Ishikawa (cell line): ENCODE measurements around the gene TCN2.

ENCODE experiments used
- CREB1 ChIP-seq: IDR thresholded peaks from 2 replicates; pipeline ENCODE4 v1.6.1; 2012; ENCODE audit warnings: low read depth
- FOXM1 ChIP-seq: IDR thresholded peaks from 2 replicates; pipeline ENCODE4 v1.6.1; 2012; ENCODE audit warnings: low read depth, borderline replicate concordance
- MAX ChIP-seq: IDR thresholded peaks from 2 replicates; pipeline ENCODE4 v1.6.1; 2012
- RAD21 ChIP-seq: IDR thresholded peaks from 2 replicates; pipeline ENCODE4 v1.6.1; 2012; ENCODE audit warnings: low read depth
- REST ChIP-seq: IDR thresholded peaks from 2 replicates; pipeline ENCODE4 v1.6.1; 2012; ENCODE audit warnings: low read depth, mild to moderate bottlenecking
- TAF1 ChIP-seq: IDR thresholded peaks from 2 replicates; pipeline ENCODE4 v1.6.1; 2012; ENCODE audit warnings: low read depth, mild to moderate bottlenecking
- TEAD4 ChIP-seq: IDR thresholded peaks from 2 replicates; pipeline ENCODE4 v1.6.1; 2012
- USF1 ChIP-seq: IDR thresholded peaks from 2 replicates; pipeline ENCODE4 v1.6.1; 2012
- YY1 ChIP-seq: IDR thresholded peaks from 2 replicates; pipeline ENCODE4 v1.6.1; 2012; ENCODE audit warnings: low read depth
- ZBTB7A ChIP-seq: IDR thresholded peaks from 2 replicates; pipeline ENCODE4 v1.6.1; 2012; ENCODE audit warnings: low read depth

- no peak for TF ChIP-seq CREB1
- TF ChIP-seq YY1: no peak
- no peak for TF ChIP-seq TEAD4
- no peak for TF ChIP-seq ZBTB7A
- TF ChIP-seq MAX: no peak
- no peak for TF ChIP-seq RAD21
- no peak for TF ChIP-seq FOXM1
- no peak for TF ChIP-seq TAF1
- TF ChIP-seq USF1: no peak
- no peak for TF ChIP-seq REST
These were observed 64.1 kb downstream of the TCN2 start for GRCh38 chr22:30671071-30671470.
